ENCODE results near the gene NFKB2. TPM values are rescaled to one million over a fixed set of nuclear protein-coding genes. Genes with fewer than 3 reads are reported as not detected.

Gene NFKB2
- polyA plus RNA-seq, 3 donors = 15.2 to 23.8 (median 22.9) TPM

DNA sequence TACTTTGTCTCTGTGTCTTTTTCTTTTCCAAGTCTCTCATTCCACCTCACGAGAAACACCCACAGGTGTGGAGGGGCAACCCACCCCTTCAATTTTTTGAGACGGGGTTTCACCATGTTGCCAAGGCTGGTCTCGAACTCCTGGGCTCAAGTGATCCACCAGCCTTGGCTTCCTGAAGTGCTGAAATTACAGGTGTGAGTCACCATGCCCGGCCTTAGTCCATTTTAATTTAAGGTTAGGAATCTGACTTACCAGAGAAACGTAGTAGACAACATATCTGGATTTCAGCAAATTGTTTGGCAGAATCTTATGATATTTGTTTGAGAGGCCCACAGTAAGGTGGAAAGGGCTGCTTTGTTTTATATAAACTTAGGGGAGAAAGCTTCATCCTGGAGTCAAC is 3.2 kb upstream of the NFKB2 start:
- DNase-seq (ENCODE audit: extremely low read depth in 1 of 11, low read depth in 9 of 11, low spot score in 4 of 11) = no peak

DNA sequence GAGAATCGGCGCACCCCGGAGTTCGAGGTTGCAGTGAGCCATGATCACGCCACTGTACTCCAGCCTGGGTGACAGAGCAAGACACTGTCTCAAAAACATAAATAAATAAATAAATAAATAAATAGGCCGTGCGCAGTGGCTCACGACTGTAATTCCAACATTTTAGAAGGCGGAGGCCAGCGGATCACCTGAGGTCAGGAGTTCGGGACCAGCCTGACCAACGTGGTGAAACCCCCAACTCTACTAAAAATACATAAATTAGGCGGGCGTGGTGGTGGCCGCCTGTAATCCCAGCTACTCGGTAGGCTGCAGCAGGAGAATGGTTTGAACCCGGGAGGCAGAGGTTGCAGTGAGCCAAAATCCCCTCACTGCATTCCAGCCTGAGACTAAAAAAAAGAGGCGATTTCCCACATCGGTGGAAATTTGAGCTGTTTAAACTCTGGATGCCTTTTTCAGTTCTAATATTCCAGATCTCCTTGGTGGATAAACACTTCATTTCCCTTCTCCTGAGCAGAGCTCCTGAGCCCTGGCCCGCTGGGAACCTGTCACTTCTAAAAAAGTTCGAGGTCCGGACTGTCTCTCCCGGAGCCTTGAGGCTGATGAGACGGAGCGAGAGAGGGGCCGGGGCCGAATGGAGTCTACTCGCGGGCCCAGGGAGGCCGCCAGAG is 2.0 kb upstream of the NFKB2 start:
- DNase-seq (ENCODE audit: extremely low read depth in 1 of 11, low read depth in 9 of 11, low spot score in 4 of 11) = peak in 1 of 11 donors; percentile 19

DNA sequence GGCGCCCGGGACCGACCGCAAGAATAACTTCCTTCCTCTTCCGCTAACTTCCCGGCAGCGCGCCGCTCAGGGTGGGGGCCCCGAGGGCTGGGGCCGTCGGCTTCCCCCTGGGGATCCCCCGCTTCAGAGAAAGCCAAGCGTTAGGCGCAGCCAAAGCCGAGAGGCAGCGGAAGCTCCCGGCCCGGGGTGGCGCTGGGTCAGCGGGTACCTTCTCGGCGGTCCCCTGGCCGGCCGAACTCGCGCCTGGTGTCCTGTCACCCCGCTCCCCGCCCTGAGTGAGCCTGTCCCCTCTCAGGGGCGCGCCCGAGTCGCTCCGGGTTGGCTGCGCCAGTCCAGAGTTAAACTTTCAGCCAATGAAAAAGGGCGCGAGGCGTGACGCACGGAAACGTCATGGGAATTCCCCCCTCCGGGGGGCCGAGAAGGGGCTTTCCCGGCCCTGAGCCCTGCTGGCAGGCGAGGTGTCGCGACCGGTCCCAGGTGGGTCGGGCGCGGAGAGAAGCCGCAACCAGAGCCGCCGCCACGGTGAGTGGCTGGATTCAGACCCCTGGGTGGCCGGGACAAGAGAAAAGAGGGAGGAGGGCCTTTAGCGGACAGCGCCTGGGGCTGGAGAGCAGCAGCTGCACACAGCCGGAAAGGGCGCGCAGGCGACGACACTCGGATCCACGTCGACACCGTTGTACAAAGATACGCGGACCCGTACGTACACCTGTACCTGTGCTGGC is 1.3 kb upstream of the NFKB2 start:
- peak in 9 of 11 donors; percentile 78 to 90 (median 84) for DNase-seq (ENCODE audit: extremely low read depth in 1 of 11, low read depth in 9 of 11, low spot score in 4 of 11)

DNA sequence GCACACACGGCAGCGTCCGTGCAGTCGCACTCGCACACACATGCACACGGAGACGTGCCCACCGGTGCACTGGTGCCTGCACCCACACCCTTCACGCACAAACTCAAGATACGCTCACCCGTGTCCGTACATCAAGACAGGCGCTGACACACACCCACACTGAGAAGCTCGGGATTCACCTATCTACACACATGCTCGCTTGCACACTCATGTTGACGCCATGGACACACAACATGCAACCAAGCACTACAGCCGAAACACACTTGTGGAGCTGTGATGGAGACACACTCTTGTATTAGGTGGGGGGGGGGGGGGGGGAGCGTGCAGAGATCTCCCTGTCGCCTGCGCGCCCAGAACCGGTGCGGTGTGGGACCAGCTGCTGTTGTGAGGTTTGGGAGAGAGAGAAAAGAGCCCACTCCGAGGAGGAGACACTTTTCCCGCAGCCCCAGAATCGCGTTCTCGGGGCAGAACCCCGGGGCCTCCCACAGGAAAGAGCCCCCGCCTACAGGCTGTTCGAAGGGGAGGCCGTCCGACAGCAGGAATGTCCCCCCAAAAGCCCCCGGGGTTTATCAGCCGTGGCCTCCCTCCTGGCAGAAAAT is 605 bp upstream of the NFKB2 start:
- DNase-seq (ENCODE audit: extremely low read depth in 1 of 11, low read depth in 9 of 11, low spot score in 4 of 11) = no peak

DNA sequence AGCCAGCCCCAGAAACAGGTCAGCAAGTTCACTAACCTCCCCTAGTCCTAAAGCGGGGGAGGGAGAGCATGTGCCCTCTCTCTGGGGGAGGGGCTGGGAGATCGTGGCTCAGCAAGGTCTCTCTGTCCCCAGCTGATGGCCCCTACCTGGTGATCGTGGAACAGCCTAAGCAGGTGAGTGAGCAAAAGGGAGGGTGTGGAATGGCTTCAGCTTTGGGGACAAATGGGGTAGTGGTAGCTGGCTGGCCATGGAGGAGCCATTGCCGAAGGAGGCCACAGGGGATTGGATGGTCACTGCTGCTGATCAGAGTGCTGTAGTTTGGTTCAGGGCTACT is 779 bp downstream of the NFKB2 start:
- DNase-seq (ENCODE audit: extremely low read depth in 1 of 11, low read depth in 9 of 11, low spot score in 4 of 11) = no peak

DNA sequence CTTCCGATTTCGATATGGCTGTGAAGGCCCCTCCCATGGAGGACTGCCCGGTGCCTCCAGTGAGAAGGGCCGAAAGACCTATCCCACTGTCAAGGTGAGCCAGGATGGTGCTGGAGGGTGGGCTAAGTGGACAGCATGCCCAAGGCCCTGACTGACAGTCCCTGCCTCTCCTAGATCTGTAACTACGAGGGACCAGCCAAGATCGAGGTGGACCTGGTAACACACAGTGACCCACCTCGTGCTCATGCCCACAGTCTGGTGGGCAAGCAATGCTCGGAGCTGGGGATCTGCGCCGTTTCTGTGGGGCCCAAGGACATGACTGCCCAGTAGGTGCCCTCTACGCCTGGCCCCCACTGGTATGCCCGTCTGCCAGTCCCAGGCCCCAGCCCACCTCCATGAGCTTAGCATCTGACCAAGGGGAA is 1.2 kb downstream of the NFKB2 start:
- DNase-seq (ENCODE audit: extremely low read depth in 1 of 11, low read depth in 9 of 11, low spot score in 4 of 11) = no peak

DNA sequence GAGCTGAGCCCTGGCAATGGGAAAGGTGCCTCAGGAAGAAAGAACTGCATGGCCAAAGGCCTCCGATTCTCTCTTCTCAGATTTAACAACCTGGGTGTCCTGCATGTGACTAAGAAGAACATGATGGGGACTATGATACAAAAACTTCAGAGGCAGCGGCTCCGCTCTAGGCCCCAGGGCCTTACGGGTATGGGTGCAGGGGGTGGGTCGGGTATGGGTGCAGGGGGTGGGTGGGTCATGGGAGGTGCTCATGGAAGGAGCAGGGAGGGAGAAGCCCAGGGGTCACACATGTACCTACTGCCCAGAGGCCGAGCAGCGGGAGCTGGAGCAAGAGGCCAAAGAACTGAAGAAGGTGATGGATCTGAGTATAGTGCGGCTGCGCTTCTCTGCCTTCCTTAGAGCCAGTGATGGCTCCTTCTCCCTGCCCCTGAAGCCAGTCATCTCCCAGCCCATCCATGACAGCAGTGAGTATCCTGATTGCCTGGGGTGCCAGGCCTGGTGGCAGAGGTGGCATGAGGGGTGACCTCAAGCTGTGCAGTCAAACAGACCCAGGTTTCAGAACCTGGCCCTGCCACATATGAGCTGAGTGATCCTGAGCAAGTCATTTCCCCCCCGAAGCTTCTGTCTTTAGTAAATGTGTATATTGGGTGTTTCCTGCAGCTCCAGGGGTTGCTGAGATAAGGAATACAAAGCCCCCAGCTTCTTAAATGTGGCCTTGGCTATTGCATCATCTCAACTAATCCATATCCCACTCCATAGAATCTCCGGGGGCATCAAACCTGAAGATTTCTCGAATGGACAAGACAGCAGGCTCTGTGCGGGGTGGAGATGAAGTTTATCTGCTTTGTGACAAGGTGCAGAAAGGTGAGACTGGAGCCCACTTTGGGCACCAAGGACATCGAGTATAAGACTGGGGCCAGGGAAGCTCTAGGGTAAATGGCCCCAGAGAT is 2.0 kb downstream of the NFKB2 start:
- DNase-seq (ENCODE audit: extremely low read depth in 1 of 11, low read depth in 9 of 11, low spot score in 4 of 11) = no peak

DNA sequence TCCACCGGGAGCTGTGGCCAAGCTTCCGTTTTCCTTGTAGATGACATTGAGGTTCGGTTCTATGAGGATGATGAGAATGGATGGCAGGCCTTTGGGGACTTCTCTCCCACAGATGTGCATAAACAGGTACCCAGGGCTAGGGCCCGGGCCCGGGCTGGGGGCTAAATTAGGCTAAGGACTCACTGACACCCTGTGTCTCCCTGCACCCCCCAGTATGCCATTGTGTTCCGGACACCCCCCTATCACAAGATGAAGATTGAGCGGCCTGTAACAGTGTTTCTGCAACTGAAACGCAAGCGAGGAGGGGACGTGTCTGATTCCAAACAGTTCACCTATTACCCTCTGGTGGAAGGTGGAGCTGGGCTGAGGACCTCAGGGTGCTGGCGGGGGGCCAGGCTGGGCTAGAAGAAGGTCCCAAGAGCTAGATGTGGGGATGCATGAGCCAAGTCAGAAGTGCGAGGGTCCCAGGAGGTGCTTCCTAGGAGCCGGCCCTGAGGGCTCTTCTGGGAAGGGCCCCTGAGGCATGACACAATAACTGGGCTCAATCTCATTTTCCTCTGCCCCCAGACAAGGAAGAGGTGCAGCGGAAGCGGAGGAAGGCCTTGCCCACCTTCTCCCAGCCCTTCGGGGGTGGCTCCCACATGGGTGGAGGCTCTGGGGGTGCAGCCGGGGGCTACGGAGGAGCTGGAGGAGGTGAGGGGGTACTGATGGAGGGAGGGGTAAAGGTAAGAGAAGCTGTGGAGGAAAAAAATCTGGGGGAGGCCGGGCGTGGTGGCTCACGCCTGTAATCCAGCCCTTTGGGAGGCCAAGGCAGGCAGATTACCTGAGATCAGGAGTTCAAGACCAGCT is 2.9 kb downstream of the NFKB2 start:
- DNase-seq (ENCODE audit: extremely low read depth in 1 of 11, low read depth in 9 of 11, low spot score in 4 of 11) = no peak

DNA sequence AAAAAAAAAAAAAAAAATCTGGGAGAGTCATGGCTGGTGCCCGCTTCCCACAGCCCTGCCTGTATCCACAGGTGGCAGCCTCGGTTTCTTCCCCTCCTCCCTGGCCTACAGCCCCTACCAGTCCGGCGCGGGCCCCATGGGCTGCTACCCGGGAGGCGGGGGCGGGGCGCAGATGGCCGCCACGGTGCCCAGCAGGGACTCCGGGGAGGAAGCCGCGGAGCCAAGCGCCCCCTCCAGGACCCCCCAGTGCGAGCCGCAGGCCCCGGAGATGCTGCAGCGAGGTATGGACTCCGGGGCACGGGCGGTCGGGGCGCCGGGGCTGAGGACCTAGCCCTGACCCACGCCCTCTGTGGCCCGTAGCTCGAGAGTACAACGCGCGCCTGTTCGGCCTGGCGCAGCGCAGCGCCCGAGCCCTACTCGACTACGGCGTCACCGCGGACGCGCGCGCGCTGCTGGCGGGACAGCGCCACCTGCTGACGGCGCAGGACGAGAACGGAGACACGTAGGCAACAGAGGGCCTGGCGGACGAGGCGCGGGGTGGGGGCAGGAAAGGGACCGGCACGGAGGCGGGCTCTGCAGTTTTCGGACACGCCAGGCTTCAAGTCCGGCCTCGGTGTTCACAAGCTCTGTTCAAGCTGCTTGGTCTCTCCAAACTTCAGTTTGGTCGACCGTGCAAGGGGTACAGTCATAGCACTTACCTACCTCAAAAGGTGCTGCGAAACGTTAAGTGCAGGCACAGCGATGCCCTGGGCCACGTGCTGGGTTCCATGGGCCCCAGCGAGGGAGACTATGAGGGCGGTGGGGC is 3.9 kb downstream of the NFKB2 start:
- peak in 9 of 11 donors; percentile 74 to 89 (median 81) for DNase-seq (ENCODE audit: extremely low read depth in 1 of 11, low read depth in 9 of 11, low spot score in 4 of 11)

DNA sequence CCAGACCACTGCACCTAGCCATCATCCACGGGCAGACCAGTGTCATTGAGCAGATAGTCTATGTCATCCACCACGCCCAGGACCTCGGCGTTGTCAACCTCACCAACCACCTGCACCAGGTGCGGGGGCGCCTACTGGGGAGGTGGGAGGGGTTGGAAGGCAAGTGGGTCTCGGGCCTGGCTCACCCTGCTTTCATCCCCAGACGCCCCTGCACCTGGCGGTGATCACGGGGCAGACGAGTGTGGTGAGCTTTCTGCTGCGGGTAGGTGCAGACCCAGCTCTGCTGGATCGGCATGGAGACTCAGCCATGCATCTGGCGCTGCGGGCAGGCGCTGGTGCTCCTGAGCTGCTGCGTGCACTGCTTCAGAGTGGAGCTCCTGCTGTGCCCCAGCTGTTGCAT is 4.6 kb downstream of the NFKB2 start:
- no peak for DNase-seq (ENCODE audit: extremely low read depth in 1 of 11, low read depth in 9 of 11, low spot score in 4 of 11)

DNA sequence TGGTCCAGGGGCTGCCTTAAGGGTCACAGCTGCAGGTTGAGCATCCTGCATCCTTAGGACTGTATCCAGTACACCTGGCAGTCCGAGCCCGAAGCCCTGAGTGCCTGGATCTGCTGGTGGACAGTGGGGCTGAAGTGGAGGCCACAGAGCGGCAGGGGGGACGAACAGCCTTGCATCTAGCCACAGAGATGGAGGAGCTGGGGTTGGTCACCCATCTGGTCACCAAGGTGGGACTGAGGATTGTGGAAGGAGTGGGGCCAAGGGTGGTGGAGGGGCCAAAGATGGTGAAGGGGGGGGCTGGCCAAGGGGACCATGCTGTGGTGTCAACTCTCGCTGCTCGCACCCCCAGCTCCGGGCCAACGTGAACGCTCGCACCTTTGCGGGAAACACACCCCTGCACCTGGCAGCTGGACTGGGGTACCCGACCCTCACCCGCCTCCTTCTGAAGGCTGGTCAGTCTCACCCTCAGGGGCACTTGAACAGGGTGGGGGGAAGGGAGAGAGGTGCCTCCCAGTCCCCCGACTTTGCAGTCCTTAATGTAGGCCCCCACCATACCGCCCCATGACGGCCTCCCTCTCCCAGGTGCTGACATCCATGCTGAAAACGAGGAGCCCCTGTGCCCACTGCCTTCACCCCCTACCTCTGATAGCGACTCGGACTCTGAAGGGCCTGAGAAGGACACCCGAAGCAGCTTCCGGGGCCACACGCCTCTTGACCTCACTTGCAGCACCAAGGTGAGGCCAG is 5.3 kb downstream of the NFKB2 start:
- no peak for DNase-seq (ENCODE audit: extremely low read depth in 1 of 11, low read depth in 9 of 11, low spot score in 4 of 11)

DNA sequence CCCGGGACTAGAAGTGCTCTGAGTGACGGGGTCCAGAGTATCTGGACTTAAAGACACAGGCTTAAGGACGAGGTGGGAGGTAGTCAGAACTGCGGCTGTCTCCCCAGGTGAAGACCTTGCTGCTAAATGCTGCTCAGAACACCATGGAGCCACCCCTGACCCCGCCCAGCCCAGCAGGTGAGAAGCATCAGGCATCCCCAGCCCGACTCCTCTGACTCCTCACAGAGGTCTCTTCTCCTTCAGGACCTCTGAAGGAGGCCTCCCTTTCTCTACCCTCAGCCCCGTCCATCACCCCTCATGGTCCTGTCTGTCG is 5.8 kb downstream of the NFKB2 start:
- no peak for DNase-seq (ENCODE audit: extremely low read depth in 1 of 11, low read depth in 9 of 11, low spot score in 4 of 11)

DNA sequence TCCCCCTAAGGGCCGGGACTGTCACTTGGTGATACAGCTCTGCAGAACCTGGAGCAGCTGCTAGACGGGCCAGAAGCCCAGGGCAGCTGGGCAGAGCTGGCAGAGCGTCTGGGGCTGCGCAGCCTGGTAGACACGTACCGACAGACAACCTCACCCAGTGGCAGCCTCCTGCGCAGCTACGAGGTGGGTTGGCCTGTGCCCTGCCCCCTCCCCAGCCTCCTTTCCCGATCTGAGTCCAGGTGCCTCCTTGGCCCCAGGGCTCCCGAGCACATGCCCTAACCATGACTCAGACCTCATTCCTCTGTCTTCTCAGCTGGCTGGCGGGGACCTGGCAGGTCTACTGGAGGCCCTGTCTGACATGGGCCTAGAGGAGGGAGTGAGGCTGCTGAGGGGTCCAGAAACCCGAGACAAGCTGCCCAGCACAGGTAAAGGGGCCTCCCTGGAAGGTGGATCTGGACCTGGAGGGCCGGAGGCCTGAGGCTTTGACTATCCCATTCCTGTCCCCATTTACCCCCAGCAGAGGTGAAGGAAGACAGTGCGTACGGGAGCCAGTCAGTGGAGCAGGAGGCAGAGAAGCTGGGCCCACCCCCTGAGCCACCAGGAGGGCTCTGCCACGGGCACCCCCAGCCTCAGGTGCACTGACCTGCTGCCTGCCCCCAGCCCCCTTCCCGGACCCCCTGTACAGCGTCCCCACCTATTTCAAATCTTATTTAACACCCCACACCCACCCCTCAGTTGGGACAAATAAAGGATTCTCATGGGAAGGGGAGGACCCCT is 6.4 kb downstream of the NFKB2 start:
- no peak for DNase-seq (ENCODE audit: extremely low read depth in 1 of 11, low read depth in 9 of 11, low spot score in 4 of 11)

DNA sequence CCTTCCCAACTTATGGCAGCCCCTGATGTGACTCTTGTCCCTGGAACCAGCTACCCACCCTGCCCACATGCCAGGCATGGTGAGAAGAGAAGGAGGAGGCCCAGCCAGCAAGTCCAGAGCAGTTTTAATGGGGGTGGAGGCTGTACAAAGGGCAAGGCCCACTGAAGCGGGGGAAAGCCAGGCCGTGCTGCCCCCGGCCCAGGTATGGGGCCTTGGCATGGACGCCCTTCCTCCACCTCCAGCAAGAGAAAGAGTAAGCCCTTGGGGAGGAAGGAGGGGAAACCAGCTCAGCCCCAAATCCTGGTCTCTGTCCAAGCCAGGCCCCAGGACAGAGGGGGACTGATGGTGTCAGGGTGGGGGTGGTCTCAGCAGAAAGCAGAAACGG is 7.0 kb downstream of the NFKB2 start:
- DNase-seq (ENCODE audit: extremely low read depth in 1 of 11, low read depth in 9 of 11, low spot score in 4 of 11) = no peak

DNA sequence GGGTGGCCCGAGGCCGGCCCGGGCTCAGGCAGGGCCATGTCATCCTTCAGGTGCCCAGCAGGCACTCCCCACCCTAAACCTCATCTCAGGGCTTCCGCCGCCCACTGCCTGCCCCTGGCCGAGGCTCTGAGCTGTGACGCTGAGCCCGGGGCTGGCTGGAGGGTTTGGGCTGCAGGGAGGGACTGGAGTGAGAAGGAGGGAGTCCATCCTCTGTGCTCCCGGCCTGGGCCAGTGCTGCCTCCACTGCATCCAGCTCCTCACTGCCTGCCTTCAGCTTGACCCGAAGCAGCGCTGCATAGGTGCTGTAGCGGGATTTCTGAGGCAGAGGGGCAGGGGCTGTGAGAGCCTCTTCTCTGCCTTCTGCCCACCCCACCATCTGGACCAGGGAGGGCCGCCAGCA is 7.6 kb downstream of the NFKB2 start:
- DNase-seq (ENCODE audit: extremely low read depth in 1 of 11, low read depth in 9 of 11, low spot score in 4 of 11) = no peak

DNA sequence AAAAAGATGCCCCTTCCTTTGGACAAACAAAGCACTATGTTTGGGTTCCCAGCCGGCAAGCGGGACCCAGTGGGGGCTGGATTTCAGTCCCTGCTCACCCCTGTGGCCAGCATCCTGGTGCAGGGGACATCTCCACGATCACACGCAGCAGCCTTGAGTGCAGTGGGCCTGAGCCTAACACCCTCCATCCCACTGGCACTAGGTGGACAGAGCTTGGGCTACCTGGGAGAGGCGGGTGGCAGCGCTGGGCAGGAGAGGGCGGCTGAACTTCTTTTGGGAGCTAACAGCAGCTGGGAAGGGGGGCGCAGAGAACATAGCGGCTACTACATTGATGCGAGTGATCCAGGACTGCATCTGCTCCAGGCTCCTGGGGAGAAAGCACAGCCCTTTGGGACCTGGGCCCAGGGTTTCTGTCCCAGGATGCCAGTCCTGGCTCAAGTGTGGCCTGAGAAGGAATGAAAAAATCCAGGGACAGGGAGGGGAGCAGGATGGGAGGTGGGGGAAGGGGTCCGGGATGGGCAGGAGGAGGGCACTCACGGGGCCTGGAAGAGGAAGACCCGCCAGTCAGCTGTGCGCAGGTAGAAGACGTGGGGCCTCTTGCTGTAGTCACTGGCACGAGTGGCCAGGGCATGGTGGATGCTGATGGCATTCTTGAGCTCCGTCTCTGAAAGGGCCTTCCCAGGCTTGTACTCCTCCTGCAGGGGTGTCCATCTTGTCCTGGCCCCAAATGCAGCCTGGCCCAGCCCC is 9.0 kb downstream of the NFKB2 start:
- no peak for DNase-seq (ENCODE audit: extremely low read depth in 1 of 11, low read depth in 9 of 11, low spot score in 4 of 11)

All from renal cortex interstitium (tissue), 11 donors.